Ishikawa (cell line): ENCODE data around the gene ARNT2.

Source experiments
- CEBPB ChIP-seq: IDR thresholded peaks from 2 replicates; pipeline ENCODE4 v1.6.1; 2012
- CREB1 ChIP-seq: IDR thresholded peaks from 2 replicates; pipeline ENCODE4 v1.6.1; 2012; ENCODE audit warnings: low read depth
- EGR1 ChIP-seq: IDR thresholded peaks from 2 replicates; pipeline ENCODE4 v1.6.1; 2012
- EP300 ChIP-seq: IDR thresholded peaks from 2 replicates; pipeline ENCODE4 v1.6.1; 2012; ENCODE audit warnings: borderline replicate concordance
- FOXM1 ChIP-seq: IDR thresholded peaks from 2 replicates; pipeline ENCODE4 v1.6.1; 2012; ENCODE audit warnings: low read depth, borderline replicate concordance
- MAX ChIP-seq: IDR thresholded peaks from 2 replicates; pipeline ENCODE4 v1.6.1; 2012
- NFIC ChIP-seq: IDR thresholded peaks from 2 replicates; pipeline ENCODE4 v1.6.1; 2012
- RAD21 ChIP-seq: IDR thresholded peaks from 2 replicates; pipeline ENCODE4 v1.6.1; 2012; ENCODE audit warnings: low read depth
- TAF1 ChIP-seq: IDR thresholded peaks from 2 replicates; pipeline ENCODE4 v1.6.1; 2012; ENCODE audit warnings: low read depth, mild to moderate bottlenecking
- TCF12 ChIP-seq: IDR thresholded peaks from 2 replicates; pipeline ENCODE4 v1.6.1; 2012; ENCODE audit warnings: low read depth
- TEAD4 ChIP-seq: IDR thresholded peaks from 2 replicates; pipeline ENCODE4 v1.6.1; 2012
- USF1 ChIP-seq: IDR thresholded peaks from 2 replicates; pipeline ENCODE4 v1.6.1; 2012
- YY1 ChIP-seq: IDR thresholded peaks from 2 replicates; pipeline ENCODE4 v1.6.1; 2012; ENCODE audit warnings: low read depth
- ZBTB7A ChIP-seq: IDR thresholded peaks from 2 replicates; pipeline ENCODE4 v1.6.1; 2012; ENCODE audit warnings: low read depth
- TF ChIP-seq, protein P1 (sequence below): IDR thresholded peaks from 2 replicates; pipeline ENCODE4 v1.6.1; 2012; ENCODE audit warnings: low read depth, mild to moderate bottlenecking

The ARNT2 gene

DNA sequence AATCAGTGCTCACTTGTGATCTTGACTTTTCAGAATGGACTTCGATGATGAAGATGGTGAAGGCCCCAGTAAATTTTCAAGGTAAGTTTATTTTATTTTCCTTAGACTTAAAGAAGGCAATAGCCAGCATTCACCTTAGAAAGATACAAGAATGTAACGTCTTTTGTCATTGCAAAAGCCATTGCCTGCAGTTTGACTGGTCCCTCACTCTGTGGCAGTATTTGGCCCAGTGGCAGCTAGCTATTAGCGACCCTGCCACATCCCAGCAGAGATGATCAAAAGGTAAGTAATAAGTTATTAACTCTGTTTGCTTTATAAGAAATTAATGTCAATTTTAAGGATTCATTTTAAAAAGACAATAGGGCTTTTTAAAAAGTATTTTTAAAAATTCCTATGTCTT, 53.7 kb downstream of the ARNT2 start:
- TF ChIP-seq RAD21 (no peak), ZBTB7A (no peak), YY1 (no peak), EP300 (no peak), EGR1 (no peak), CREB1 (no peak), TAF1 (no peak), NFIC (no peak), FOXM1 (no peak)
- TF ChIP-seq, protein P1, sequence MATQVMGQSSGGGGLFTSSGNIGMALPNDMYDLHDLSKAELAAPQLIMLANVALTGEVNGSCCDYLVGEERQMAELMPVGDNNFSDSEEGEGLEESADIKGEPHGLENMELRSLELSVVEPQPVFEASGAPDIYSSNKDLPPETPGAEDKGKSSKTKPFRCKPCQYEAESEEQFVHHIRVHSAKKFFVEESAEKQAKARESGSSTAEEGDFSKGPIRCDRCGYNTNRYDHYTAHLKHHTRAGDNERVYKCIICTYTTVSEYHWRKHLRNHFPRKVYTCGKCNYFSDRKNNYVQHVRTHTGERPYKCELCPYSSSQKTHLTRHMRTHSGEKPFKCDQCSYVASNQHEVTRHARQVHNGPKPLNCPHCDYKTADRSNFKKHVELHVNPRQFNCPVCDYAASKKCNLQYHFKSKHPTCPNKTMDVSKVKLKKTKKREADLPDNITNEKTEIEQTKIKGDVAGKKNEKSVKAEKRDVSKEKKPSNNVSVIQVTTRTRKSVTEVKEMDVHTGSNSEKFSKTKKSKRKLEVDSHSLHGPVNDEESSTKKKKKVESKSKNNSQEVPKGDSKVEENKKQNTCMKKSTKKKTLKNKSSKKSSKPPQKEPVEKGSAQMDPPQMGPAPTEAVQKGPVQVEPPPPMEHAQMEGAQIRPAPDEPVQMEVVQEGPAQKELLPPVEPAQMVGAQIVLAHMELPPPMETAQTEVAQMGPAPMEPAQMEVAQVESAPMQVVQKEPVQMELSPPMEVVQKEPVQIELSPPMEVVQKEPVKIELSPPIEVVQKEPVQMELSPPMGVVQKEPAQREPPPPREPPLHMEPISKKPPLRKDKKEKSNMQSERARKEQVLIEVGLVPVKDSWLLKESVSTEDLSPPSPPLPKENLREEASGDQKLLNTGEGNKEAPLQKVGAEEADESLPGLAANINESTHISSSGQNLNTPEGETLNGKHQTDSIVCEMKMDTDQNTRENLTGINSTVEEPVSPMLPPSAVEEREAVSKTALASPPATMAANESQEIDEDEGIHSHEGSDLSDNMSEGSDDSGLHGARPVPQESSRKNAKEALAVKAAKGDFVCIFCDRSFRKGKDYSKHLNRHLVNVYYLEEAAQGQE, result no peak

- TF ChIP-seq TEAD4 (no peak), CEBPB (no peak), TCF12 (no peak), CREB1 (no peak), TAF1 (no peak), FOXM1 (no peak), USF1 (no peak), RAD21 (no peak), EGR1 (no peak), EP300 (no peak), NFIC (no peak), YY1 (no peak), ZBTB7A (no peak), MAX (no peak)
- TF ChIP-seq, protein P1, result no peak
These were observed 54.4 kb downstream of the ARNT2 start for GRCh38 chr15:80458580-80458979.

DNA sequence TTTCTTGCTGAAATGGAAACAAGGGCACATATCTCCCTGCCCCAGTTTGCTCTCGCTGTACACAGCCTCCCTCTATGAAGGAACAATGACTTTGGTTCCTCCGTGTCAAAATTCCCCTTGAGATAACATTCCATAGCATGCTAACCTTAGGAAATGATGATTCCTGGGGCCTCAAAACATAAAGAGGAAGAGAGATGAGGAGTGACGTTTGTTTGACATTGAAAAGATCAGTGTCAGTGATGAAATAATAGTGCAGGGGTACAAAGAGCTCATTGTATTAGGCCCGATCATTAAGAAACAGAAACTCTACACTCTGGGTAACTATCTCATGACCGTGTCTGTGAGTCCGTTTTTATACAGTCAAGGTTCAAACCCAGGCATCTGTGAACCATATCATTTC, 55.2 kb downstream of the ARNT2 start:
- TF ChIP-seq RAD21 (no peak), TCF12 (no peak), MAX (no peak), EP300 (no peak), FOXM1 (no peak), TEAD4 (no peak), TAF1 (no peak), YY1 (no peak), CEBPB (no peak), USF1 (no peak), ZBTB7A (no peak), CREB1 (no peak), NFIC (no peak), EGR1 (no peak)
- TF ChIP-seq, protein P1, result no peak

GRCh38 chr15:80459818-80460217, 55.6 kb downstream of the ARNT2 start:
- TF ChIP-seq EGR1, result no peak
- no peak for TF ChIP-seq TEAD4
- no peak for TF ChIP-seq NFIC
- TF ChIP-seq RAD21, result no peak
- no peak for TF ChIP-seq YY1
- no peak for TF ChIP-seq MAX
- no peak for TF ChIP-seq FOXM1
- no peak for TF ChIP-seq TAF1
- TF ChIP-seq TCF12, result no peak
- TF ChIP-seq CEBPB, result no peak
- TF ChIP-seq USF1, result no peak
